ENCODE results near the gene AATF. TPM values are rescaled to one million over a fixed set of nuclear protein-coding genes. Genes with fewer than 3 reads are reported as not detected.

The AATF gene
- total and polyA plus RNA-seq, 2 of the 8 experiments (the other 6 are each of a cell fraction or from before 2014, with no cell fraction given) = 20.1 to 62.8 TPM

DNA sequence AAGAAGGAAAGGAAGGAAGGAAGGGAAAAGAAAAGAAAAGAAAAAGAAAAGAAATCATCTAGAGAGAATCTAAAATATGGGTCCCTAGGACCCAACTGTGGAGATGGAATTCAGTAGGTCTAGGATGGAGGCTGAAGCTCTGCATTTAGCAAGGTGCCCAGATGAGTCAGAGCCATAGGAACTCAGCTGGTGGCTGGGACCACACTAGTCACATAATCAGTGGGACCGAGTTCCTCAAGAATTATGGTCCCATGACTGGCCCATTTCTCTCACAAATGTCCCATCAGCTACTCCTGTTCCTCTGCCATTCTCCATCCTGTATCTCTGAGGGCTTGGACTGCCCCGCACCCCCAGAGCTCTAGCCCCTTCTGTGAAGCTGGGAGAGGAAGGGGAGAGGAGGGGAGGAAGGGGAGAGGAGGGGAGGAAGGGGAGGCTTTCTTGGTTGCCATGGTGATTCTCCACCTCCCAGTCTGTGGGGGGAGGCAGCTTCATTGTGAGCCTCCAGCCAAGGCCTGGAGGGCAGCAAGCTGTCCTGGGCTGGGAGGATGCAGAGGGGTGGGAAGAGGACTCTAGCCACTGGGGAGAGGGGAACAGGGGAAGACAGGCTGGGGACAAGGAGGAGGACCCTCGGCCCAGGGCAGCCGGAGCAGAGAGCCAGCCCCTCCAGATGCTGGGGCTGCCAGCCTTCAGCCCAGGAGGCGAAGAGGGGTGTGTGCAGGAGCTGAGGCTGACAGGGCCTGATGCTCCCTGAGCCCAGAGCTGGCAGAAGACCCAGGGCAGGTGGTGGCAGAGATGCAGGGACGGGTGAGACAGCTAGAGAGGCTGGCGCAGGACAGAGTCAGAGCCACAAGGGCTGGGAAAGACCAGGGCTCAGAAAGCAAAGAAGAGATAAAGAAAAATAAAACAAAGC is 49.2 kb upstream of the AATF start (continued):
- no peak for TF ChIP-seq POLR2A (IDR thresholded peaks at IDR 0.05; ENCODE audit: control extremely low read depth in 1 of 2, low read depth in 2 of 2, low read length in 2 of 2)
- TF ChIP-seq CHD2 (IDR thresholded peaks at IDR 0.05; ENCODE audit: low read length) = no peak
- TF ChIP-seq JUN (IDR thresholded peaks at IDR 0.05; ENCODE audit: low read depth, low read length) = no peak

Data from H1 (cell line).